AG09309 (cell line): ENCODE measurements around the gene YPEL1.

Experiments used
- DNase-seq: peaks from one replicate; pipeline ENCODE4 v3.0.0-alpha.2; 2010; ENCODE audit warnings: low read depth
- H3K4me3 ChIP-seq: 2 replicates; pipeline ENCODE4 v1.5.1; 2011; ENCODE audit warnings: mild to moderate bottlenecking, low read depth, low read length, moderate library complexity; ENCODE audit not compliant: control insufficient read depth
- CTCF ChIP-seq: IDR thresholded peaks from 2 replicates; pipeline ENCODE4 v1.5.1; 2011; ENCODE audit warnings: mild to moderate bottlenecking, low read depth, low read length, inconsistent platforms; ENCODE audit not compliant: insufficient read depth, control insufficient read depth; ENCODE audit errors: missing control alignments

YPEL1 gene

GRCh38 chr22:21735200-21736083, at the start of gene YPEL1:
Gene YPEL1 (minus strand): TSS chr22:21735794. CDS start chr22:21710744, 25,050 bp downstream.
- TF ChIP-seq CTCF: no peak
- peak within 1 kb of the TSS; percentile 44 for H3K4me3 ChIP-seq
- peak; percentile 67 for DNase-seq

GRCh38 chr22:21780259-21780658, 44.7 kb upstream of the YPEL1 start:
- no peak for TF ChIP-seq CTCF
- DNase-seq: no peak
- no peak overlapping the region for H3K4me3 ChIP-seq

GRCh38 chr22:21779444-21779843, 43.9 kb upstream of the YPEL1 start:
- DNase-seq: no peak
- no peak overlapping the region for H3K4me3 ChIP-seq
- no peak for TF ChIP-seq CTCF

GRCh38 chr22:21778705-21779363, 43.2 kb upstream of the YPEL1 start:
- DNase-seq: no peak
- no peak overlapping the region for H3K4me3 ChIP-seq
- no peak for TF ChIP-seq CTCF

- TF ChIP-seq CTCF: no peak
- no peak overlapping the region for H3K4me3 ChIP-seq
Observed at GRCh38 chr22:21771631-21771976, 36.0 kb upstream of the YPEL1 start.

GRCh38 chr22:21768435-21768834, 32.8 kb upstream of the YPEL1 start:
- DNase-seq: no peak
- no peak for TF ChIP-seq CTCF
- no peak overlapping the region for H3K4me3 ChIP-seq

More at GRCh38 chr22:21771631-21771976, 36.0 kb upstream of the YPEL1 start:
- DNase-seq: no peak
